ENCODE data around the gene TTC34. TPM values are rescaled to one million over a fixed set of nuclear protein-coding genes. Genes with fewer than 3 reads are reported as not detected.
"Not testable (repeated sequence)": the region's sequence is repeated elsewhere in the genome, so short reads cannot be mapped to it uniquely, and the experiment has no call there.

The TTC34 gene
- total and polyA plus RNA-seq, 4 donors, result 0.55 to 1.3 (median 0.95) TPM; not detected in 1

- H3K9me3 ChIP-seq (ENCODE audit: control insufficient read depth, low read length); intact Hi-C loops (cut with DNase I); H3K4me1 ChIP-seq (ENCODE audit: control insufficient read depth in 1 of 2, insufficient read depth in 2 of 2, low read length in 2 of 2); H3K36me3 ChIP-seq (ENCODE audit: control insufficient read depth in 1 of 2, insufficient read depth in 2 of 2, low read length in 1 of 2); H3K27ac ChIP-seq (ENCODE audit: low read depth in 1 of 2, low read length in 2 of 2); DNase-seq; H3K4me3 ChIP-seq (ENCODE audit: low read length in 2 of 2); H3K27me3 ChIP-seq (ENCODE audit: control insufficient read depth in 1 of 2, insufficient read depth in 2 of 2, low read length in 1 of 2); ATAC-seq (ENCODE audit: low FRiP score): not testable (repeated sequence)
- WGBS, 2 donors, result 50 to 53% methylated on average over 13 of the region's 13 CpGs
These were observed 49.6 kb downstream of the TTC34 start for GRCh38 chr1:2751866-2752265.

GRCh38 chr1:2750766-2751730, 50.4 kb downstream of the TTC34 start:
- ATAC-seq (ENCODE audit: low FRiP score); H3K27ac ChIP-seq (ENCODE audit: low read depth in 1 of 2, low read length in 2 of 2); DNase-seq; intact Hi-C loops (cut with DNase I); H3K4me1 ChIP-seq (ENCODE audit: control insufficient read depth in 1 of 2, insufficient read depth in 2 of 2, low read length in 2 of 2); H3K4me3 ChIP-seq (ENCODE audit: low read length in 2 of 2); H3K27me3 ChIP-seq (ENCODE audit: control insufficient read depth in 1 of 2, insufficient read depth in 2 of 2, low read length in 1 of 2); H3K36me3 ChIP-seq (ENCODE audit: control insufficient read depth in 1 of 2, insufficient read depth in 2 of 2, low read length in 1 of 2); H3K9me3 ChIP-seq (ENCODE audit: control insufficient read depth, low read length): not testable (repeated sequence)
- 54 to 56% methylated on average over 27 of the region's 27 CpGs for WGBS, 2 donors

- 52% methylated on average over 14 of the region's 14 CpGs for WGBS, 2 donors
These were observed 51.3 kb downstream of the TTC34 start for GRCh38 chr1:2750041-2750680.

GRCh38 chr1:2748626-2749025, 52.9 kb downstream of the TTC34 start:
- H3K4me3 ChIP-seq (ENCODE audit: low read length in 2 of 2); H3K4me1 ChIP-seq (ENCODE audit: control insufficient read depth in 1 of 2, insufficient read depth in 2 of 2, low read length in 2 of 2); DNase-seq; H3K36me3 ChIP-seq (ENCODE audit: control insufficient read depth in 1 of 2, insufficient read depth in 2 of 2, low read length in 1 of 2); intact Hi-C loops (cut with DNase I); H3K27ac ChIP-seq (ENCODE audit: low read depth in 1 of 2, low read length in 2 of 2); ATAC-seq (ENCODE audit: low FRiP score); H3K27me3 ChIP-seq (ENCODE audit: control insufficient read depth in 1 of 2, insufficient read depth in 2 of 2, low read length in 1 of 2); H3K9me3 ChIP-seq (ENCODE audit: control insufficient read depth, low read length): not testable (repeated sequence)
- WGBS, 2 donors, result 53 to 61% methylated on average over 7 to 8 of the region's 8 CpGs

More at GRCh38 chr1:2750041-2750680, 51.3 kb downstream of the TTC34 start:
- H3K27ac ChIP-seq (ENCODE audit: low read depth in 1 of 2, low read length in 2 of 2); DNase-seq; H3K4me3 ChIP-seq (ENCODE audit: low read length in 2 of 2); H3K9me3 ChIP-seq (ENCODE audit: control insufficient read depth, low read length); intact Hi-C loops (cut with DNase I); ATAC-seq (ENCODE audit: low FRiP score); H3K36me3 ChIP-seq (ENCODE audit: control insufficient read depth in 1 of 2, insufficient read depth in 2 of 2, low read length in 1 of 2); H3K4me1 ChIP-seq (ENCODE audit: control insufficient read depth in 1 of 2, insufficient read depth in 2 of 2, low read length in 2 of 2); H3K27me3 ChIP-seq (ENCODE audit: control insufficient read depth in 1 of 2, insufficient read depth in 2 of 2, low read length in 1 of 2): not testable (repeated sequence)

- 10 to 40% methylated on average over 2 to 5 of the region's 9 CpGs for WGBS, 2 donors
- H3K4me1 ChIP-seq (ENCODE audit: control insufficient read depth in 1 of 2, insufficient read depth in 2 of 2, low read length in 2 of 2); ATAC-seq (ENCODE audit: low FRiP score); DNase-seq; intact Hi-C loops (cut with DNase I); H3K4me3 ChIP-seq (ENCODE audit: low read length in 2 of 2); H3K9me3 ChIP-seq (ENCODE audit: control insufficient read depth, low read length); H3K36me3 ChIP-seq (ENCODE audit: control insufficient read depth in 1 of 2, insufficient read depth in 2 of 2, low read length in 1 of 2); H3K27ac ChIP-seq (ENCODE audit: low read depth in 1 of 2, low read length in 2 of 2); H3K27me3 ChIP-seq (ENCODE audit: control insufficient read depth in 1 of 2, insufficient read depth in 2 of 2, low read length in 1 of 2): not testable (repeated sequence)
These were observed 106.7 kb downstream of the TTC34 start for GRCh38 chr1:2694796-2695195.

GRCh38 chr1:2690180-2690579, 111.3 kb downstream of the TTC34 start:
- ATAC-seq (ENCODE audit: low FRiP score); H3K4me3 ChIP-seq (ENCODE audit: low read length in 2 of 2); H3K27me3 ChIP-seq (ENCODE audit: control insufficient read depth in 1 of 2, insufficient read depth in 2 of 2, low read length in 1 of 2); H3K9me3 ChIP-seq (ENCODE audit: control insufficient read depth, low read length); H3K27ac ChIP-seq (ENCODE audit: low read depth in 1 of 2, low read length in 2 of 2); intact Hi-C loops (cut with DNase I); DNase-seq; H3K36me3 ChIP-seq (ENCODE audit: control insufficient read depth in 1 of 2, insufficient read depth in 2 of 2, low read length in 1 of 2); H3K4me1 ChIP-seq (ENCODE audit: control insufficient read depth in 1 of 2, insufficient read depth in 2 of 2, low read length in 2 of 2): not testable (repeated sequence)
- WGBS, 2 donors, result 49 to 53% methylated on average over 3 to 6 of the region's 10 CpGs

- H3K9me3 ChIP-seq (ENCODE audit: control insufficient read depth, low read length); intact Hi-C loops (cut with DNase I); H3K36me3 ChIP-seq (ENCODE audit: control insufficient read depth in 1 of 2, insufficient read depth in 2 of 2, low read length in 1 of 2); H3K27ac ChIP-seq (ENCODE audit: low read depth in 1 of 2, low read length in 2 of 2); H3K4me3 ChIP-seq (ENCODE audit: low read length in 2 of 2); ATAC-seq (ENCODE audit: low FRiP score); H3K27me3 ChIP-seq (ENCODE audit: control insufficient read depth in 1 of 2, insufficient read depth in 2 of 2, low read length in 1 of 2); H3K4me1 ChIP-seq (ENCODE audit: control insufficient read depth in 1 of 2, insufficient read depth in 2 of 2, low read length in 2 of 2): not testable (repeated sequence)
- DNase-seq, result peak in 1 of 2 donors; percentile 68
- WGBS, 2 donors, result 59% methylated on average over 6 to 11 of the region's 11 CpGs
These were observed 113.2 kb downstream of the TTC34 start for GRCh38 chr1:2688336-2688665.

GRCh38 chr1:2687638-2688335, 113.7 kb downstream of the TTC34 start:
- H3K36me3 ChIP-seq (ENCODE audit: control insufficient read depth in 1 of 2, insufficient read depth in 2 of 2, low read length in 1 of 2); H3K4me1 ChIP-seq (ENCODE audit: control insufficient read depth in 1 of 2, insufficient read depth in 2 of 2, low read length in 2 of 2); H3K27ac ChIP-seq (ENCODE audit: low read depth in 1 of 2, low read length in 2 of 2); H3K4me3 ChIP-seq (ENCODE audit: low read length in 2 of 2); ATAC-seq (ENCODE audit: low FRiP score); H3K9me3 ChIP-seq (ENCODE audit: control insufficient read depth, low read length); intact Hi-C loops (cut with DNase I); H3K27me3 ChIP-seq (ENCODE audit: control insufficient read depth in 1 of 2, insufficient read depth in 2 of 2, low read length in 1 of 2): not testable (repeated sequence)
- 48 to 57% methylated on average over 15 to 16 of the region's 17 CpGs for WGBS, 2 donors
- peak; percentile 70 to 83 for DNase-seq
